ENCODE data around the gene PLXNA4.
A peak's percentile ranks its signal among the peaks of the same experiment; 100 is the strongest.

Gene PLXNA4

DNA sequence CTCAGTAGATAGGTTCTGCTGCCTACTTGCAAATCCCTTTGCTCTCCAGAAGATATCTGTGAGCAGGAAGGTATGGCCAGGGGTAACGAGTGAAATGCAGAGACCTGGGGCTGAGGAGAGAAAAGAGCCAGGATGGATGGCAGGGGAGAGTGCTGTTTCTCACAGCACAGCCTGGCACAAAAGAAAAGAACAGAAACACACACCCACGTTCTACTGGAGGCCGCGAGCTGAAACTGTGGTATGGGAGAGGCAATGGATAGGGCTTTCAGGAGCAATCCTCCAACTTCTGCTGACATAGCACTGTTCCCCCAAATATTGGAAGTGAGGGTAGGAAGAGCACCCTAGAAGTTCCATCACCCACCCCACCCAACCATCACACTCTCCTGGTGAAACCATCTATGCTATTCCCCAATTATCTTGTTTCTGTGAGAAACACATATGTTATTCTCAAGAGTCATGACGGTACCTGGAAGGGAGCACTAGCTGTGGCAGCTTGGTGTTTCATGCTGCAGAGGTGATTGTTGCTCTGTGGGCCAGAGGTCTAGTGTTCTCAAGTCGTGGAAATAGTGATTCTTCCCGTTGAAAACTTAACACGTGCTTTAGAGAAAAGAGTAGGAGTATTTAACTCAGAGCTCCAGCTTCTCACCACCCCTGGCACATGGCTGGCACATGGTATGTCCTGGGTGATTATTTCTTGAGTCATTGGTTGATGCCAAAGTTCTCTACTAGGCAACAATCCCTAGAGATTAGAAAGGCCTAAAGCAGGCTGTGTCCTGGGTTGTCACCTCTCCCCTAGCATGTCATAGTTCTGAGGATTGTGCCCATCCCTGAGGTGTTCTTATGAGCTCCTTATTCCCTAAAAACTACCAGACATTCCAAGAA lies 198.3 kb downstream of the PLXNA4 start:
- DNase-seq: no peak

GRCh38 chr7:132377015-132377414 lies 199.3 kb downstream of the PLXNA4 start:
- DNase-seq: no peak

DNA sequence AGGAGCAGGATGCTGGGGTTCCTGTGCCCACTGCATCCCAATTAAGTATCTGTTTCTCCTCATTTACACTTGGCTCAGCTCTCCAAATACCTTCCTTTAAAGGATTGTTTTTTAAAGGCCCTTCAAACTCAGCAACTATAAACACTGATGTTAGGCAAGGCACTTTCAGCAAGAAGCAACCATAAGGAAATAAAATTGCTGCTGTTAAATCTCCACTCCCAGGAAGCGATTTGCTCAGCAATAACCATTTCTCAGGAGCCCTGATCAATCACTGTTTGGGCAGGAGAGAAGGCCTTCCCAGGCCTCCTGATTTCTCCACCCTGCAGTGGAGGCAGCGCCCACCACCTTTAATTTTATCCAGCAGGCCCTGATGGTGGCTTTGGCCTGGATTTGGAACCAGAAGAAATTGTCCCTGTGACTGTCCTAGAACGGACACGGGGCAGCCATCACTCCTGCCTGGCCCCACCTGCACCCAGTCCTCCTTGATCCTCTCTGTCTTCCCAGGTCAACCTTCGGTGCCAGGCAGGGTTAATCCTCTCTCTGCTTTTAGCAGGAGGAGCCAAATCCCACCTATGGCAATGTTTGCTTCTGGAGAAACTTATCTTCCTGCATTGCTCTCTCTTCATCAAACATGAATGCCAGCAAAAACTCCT lies 199.8 kb downstream of the PLXNA4 start:
- DNase-seq: no peak

- no peak for DNase-seq
These were observed 202.4 kb downstream of the PLXNA4 start for GRCh38 chr7:132373879-132374278.

DNA sequence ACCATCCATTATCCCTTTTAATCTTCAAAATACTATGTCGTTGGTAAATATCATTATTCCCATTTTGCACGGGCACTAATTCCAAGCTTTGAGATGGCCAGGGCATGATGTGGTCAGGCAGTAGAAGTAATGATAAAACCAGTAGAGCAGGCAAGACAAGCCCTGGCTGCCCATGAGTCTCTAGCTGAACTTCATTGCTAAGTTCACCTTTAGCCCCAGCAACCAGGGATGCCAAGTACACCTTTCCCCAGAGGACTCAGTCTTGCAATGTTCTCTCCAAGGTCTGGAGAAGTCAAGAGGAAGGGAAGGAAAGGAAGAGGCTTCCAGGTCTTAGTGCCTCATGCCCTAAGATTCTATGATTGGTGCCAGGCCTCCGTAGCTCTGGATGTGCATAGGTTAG lies 203.2 kb downstream of the PLXNA4 start:
- DNase-seq: no peak

- no peak for DNase-seq
These were observed 204.3 kb downstream of the PLXNA4 start for GRCh38 chr7:132371948-132372347.

DNA sequence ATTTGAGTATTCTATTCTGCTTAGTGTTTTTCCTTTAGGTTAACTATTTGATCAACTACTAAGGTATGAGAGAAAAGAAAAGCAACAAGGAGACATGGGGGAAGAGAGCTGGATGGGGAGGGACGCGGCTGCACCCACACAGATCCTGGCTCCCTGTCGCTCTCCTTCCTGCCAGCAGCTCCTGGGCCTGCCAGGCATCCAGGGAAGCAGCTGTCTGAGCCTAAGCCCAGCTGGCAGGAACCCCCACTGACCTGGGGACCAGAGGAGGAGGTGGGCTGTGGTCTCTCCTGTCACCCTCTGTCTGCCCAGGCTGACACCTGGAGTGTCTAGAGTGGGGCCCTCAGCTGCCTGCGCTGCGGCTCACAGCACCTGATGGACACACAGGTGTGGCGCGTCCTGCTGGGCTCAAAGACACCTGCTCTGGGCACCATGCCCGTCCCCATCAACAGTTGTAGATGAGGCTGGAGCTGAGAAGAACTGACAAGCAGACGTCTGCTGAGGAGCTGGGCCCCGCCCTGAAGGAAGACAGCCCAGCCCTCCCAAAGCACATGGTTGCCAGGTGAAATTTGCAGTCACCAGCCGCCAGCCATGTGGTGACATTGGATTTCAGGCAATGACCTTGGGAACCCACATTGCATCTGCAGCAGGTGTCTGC lies 207.9 kb downstream of the PLXNA4 start:
- no peak for DNase-seq

DNA sequence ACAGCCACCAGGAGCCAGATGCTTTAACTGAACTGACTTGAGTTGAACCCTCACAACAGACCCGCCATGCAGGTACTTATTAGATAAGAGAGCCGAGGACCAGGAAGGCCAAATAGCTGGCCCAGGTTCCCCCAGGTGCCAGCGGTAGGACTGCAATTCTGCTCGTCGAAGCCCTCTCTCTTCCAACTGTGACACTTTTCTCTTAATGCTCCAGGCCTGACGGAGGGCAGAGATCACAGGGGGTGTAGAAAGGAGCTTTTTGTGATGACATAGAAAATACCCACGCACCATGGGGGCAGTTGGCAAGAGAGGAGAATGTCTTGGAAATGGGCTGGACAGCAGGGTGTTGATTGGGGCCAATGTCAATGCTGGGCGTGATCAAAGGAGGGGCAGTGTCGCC lies 208.5 kb downstream of the PLXNA4 start:
- no peak for DNase-seq

- no peak for DNase-seq
These were observed 209.3 kb downstream of the PLXNA4 start for GRCh38 chr7:132367004-132367403.

DNA sequence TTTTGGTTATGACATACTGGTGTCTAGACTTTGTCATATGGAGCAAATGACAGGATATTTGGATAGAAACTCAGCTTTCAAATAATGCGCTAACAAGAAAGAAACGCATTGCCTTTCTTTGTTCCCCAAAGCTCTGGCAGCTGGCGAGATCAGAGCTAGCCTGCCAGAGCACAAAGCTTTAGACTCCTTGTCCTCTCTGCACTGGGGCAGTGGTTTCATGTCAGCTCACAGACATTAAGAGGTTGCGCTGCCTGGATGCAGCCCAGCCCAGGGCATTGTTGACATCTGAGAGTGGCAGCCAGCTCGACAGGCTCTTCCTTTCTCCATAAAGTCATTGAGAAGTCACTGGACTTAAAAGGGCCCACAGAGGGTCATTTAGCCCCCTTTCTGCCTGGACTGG lies 212.0 kb downstream of the PLXNA4 start:
- no peak for DNase-seq

- DNase-seq: no peak
These were observed 214.2 kb downstream of the PLXNA4 start for GRCh38 chr7:132362059-132362458.

DNA sequence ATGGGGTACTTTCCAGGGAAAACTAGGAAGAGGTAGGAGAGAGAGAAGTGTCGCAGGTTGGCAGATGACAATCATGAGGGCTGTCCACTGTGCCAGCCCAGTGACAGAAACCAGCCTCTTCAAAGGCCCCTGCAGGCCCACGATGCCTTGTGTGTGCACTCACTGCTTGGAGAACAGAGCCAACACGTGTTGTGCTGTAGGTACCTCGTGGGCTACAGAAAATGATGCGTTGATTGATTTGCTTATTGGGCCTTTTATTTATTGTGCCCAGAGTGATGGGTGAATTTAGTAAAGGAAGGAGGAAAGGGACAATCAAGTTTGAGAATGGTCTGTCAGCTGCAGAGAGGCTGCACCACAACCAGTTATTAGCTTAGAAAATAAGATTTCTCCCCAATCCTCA lies 215.1 kb downstream of the PLXNA4 start:
- no peak for DNase-seq

DNA sequence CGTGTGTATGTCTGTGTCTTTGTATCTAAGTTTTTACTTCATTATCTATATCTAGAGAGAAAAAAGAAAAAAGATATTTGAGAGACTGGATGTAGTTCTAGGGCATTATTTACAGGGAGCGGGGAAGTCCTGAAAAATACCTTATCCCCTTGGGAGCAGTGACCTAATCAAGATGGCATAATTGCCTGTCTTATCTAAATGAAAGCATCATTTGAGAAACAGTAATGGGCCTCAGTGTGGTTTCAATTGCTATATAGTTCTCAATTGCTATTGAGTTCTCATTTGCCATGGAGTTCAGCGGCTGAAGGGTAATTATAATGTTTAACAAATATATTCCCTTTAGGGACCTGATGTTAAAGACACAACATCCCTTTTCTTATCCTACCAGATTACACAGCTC lies 216.5 kb downstream of the PLXNA4 start:
- DNase-seq: no peak

GRCh38 chr7:132355048-132355447 lies 221.2 kb downstream of the PLXNA4 start:
- DNase-seq: no peak

DNA sequence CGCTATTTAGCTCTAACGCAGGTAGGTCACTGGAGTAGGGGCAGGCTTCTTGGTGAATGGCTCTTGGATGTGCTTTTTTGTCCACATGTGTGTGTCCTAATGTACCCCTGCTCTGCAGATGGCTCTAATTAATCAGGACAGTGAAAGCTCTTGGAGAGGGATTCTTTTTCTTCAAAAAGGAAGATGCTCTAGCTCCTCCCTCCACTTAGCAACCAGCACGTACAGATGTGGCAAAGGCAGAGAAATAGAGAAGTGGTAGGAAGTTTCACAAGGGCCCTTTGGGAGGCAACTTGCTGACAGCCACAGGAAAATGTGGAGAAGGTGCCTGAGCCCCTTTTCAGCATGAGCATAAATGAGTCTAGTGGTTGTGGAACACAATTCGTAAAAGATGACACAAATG lies 221.7 kb downstream of the PLXNA4 start:
- DNase-seq: peak; percentile 54

GRCh38 chr7:132353936-132354335 lies 222.3 kb downstream of the PLXNA4 start:
- peak; percentile 69 for DNase-seq

DNA sequence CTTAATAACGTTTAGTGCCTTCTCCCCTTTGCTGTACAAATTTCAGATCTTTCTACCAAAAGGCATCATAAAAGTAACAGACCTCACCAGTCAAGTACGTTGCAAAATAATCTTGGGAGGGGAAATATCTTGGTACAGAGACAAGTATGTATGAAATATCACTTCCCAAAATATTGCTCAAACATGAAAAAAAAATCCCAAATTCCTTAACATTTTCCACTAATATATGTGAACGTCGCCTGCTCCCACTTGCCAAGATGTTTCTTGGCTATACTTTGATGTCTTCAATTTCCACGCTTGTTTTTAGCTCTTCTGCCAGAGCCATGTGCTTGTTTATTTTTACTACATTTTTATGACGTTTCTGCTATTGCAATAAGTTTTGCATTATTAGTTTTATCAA lies 223.5 kb downstream of the PLXNA4 start:
- DNase-seq: peak; percentile 65

GRCh38 chr7:132351954-132352499 lies 224.2 kb downstream of the PLXNA4 start:
- no peak for DNase-seq

DNA sequence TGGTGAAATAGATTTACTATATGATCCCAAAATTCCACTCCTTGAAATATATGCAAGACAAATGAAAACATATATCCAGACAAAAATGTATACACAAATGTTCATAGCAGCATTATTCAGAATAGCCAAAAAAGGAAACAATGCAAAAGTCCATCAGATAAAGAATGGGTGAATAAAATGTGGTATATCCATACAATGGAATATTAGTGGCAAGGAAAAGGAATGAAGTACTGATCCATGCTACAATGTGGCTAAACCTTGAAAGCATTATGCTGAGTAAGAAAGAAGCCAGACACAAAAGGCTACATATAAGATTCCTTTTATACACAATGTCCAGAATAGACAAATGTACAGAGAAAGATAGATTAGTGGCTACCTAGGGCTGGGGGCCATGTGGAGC lies 225.5 kb downstream of the PLXNA4 start:
- DNase-seq: no peak

DNA sequence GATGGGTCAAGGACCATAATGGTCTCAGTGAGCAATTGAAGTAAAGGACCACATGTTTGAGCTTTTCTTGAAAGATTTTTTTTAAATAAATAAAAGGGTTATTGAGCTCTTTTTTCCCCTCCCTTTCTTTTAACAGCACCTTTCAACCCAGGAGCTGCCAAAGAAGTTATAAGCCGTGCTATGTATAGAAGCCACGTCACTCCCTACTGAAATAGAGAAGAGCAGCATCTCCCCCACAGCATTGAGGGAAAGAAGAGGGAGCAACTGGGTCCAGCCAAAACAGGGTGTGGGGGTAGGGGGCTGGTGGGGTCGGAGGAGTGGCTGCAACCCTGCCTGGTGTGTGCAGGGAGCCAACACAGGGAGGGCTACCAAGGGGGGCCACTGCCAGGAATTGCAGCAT lies 227.2 kb downstream of the PLXNA4 start:
- DNase-seq: no peak

DNA sequence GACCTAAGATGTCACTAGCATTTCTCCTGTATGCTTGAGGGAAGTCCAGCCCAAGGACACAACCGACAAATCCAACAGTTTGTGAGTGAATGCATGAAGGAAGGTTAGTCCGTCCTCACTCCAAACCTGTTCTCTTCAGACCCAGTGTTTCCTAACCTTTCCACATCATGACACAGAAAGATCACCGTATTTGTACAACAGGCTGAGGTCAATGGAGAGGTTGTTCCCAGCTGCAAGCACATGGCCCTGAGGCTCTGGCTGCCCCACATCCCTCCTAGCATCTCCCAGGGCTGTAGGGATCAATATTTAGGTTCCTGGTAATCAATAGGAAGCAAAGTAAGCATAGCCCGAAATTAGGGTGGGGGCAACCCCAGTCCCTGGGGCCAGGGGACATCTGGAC lies 227.9 kb downstream of the PLXNA4 start:
- DNase-seq: no peak

DNA sequence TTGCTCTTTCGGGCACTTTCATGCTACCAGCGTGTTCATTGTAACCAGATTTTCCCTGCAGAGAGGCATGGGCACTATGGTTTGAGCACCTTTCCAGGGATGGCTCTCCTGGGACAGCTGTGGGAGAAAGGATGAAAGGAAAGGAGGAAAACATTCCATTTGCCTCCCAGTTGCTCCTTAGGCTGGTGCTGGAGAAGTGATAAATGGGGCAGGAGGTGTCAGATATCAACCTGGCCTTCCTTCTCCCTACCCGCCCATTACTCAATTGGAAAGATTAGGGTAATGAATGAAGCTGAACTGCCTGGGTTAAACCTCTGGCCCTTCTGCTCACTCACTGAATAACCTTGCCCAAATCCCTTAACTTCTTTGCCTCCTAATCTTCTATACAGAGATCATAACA lies 228.4 kb downstream of the PLXNA4 start:
- no peak for DNase-seq

GRCh38 chr7:132347123-132347522 lies 229.1 kb downstream of the PLXNA4 start:
- no peak for DNase-seq
